Left lung (tissue), 10 donors: ENCODE results near the gene SCUBE3. TPM values are rescaled to one million over a fixed set of nuclear protein-coding genes. Genes with fewer than 3 reads are reported as not detected.

Source experiments
- ATAC-seq: fragments of 200-7000 bp; cut with Tn5 transposase; one replicate; pipeline ENCODE4 v1.9.1; 2020; ENCODE audit warnings: moderate library complexity
- DNase-seq, 4 donors: peaks; one replicate each; pipeline ENCODE4 v3.0.0-alpha.2; 2013 to 2020
- H3K27ac ChIP-seq, 2 donors: fragments of 200-600 bp; sonication (generic) in 1 of 2; one replicate each; pipeline versions ENCODE4 v1.5.0 to v1.8.0; 2020 to 2021
- H3K27me3 ChIP-seq, 2 donors: fragments of 200-600 bp; sonication (generic) in 1 of 2; one replicate each; pipeline versions ENCODE4 v1.5.0 to v1.8.0; 2020 to 2021
- H3K36me3 ChIP-seq, 2 donors: fragments of 200-600 bp; sonication (generic) in 1 of 2; one replicate each; pipeline versions ENCODE4 v1.5.0 to v1.8.0; 2020 to 2021
- H3K4me1 ChIP-seq, 2 donors: fragments of 200-600 bp; one replicate each; pipeline ENCODE4 v1.8.0; 2021
- H3K4me3 ChIP-seq, 2 donors: fragments of 200-600 bp; sonication (generic) in 1 of 2; one replicate each; pipeline versions ENCODE4 v1.5.0 to v1.8.0; 2020 to 2021; ENCODE audit warnings: mild to moderate bottlenecking in 1 of 2
- H3K9me3 ChIP-seq, 2 donors: fragments of 200-600 bp; sonication (generic) in 1 of 2; one replicate each; pipeline versions ENCODE4 v1.5.0 to v1.8.0; 2020 to 2021
- intact Hi-C, 2 donors: fragments of 100-400 bp; cut with DNase I; formaldehyde crosslinking; loops; one replicate each; pipeline versions ENCODE4 v1.11.2 to v1.14.2; 2022
- polyA plus RNA-seq, 6 donors: library from polyadenylated mRNA; unstranded; fragments of 120-200 nt; gene quantifications; one replicate each; pipeline ENCODE4 v1.2.1, GENCODE V29; 2013; ENCODE audit not compliant: insufficient read length in 6 of 6
- total RNA-seq, 2 donors: library from RNA; stranded (reverse); fragmentation: NEBNext Ultra II Directional; extraction: Animal tissue kit (Norgen Biotek cat#: 25700); gene quantifications; one replicate each; pipeline ENCODE4 v1.2.1, GENCODE V29; 2021
- TF ChIP-seq, protein P1 (sequence below), 2 donors: fragments of 200-600 bp; sonication (generic) in 1 of 2; IDR thresholded peaks; one replicate each; pipeline versions ENCODE4 v1.5.0 to v1.8.0; 2021; ENCODE audit warnings: antibody characterized with exemption in 2 of 2
- donor health status: DM: no; HTN: yes; CAD: no.
- donor health status: DM: no; HTN: no; CAD: no.

Gene SCUBE3
- total and polyA plus RNA-seq, 8 donors: 2.2 to 4.7 (median 3.9) TPM

DNA sequence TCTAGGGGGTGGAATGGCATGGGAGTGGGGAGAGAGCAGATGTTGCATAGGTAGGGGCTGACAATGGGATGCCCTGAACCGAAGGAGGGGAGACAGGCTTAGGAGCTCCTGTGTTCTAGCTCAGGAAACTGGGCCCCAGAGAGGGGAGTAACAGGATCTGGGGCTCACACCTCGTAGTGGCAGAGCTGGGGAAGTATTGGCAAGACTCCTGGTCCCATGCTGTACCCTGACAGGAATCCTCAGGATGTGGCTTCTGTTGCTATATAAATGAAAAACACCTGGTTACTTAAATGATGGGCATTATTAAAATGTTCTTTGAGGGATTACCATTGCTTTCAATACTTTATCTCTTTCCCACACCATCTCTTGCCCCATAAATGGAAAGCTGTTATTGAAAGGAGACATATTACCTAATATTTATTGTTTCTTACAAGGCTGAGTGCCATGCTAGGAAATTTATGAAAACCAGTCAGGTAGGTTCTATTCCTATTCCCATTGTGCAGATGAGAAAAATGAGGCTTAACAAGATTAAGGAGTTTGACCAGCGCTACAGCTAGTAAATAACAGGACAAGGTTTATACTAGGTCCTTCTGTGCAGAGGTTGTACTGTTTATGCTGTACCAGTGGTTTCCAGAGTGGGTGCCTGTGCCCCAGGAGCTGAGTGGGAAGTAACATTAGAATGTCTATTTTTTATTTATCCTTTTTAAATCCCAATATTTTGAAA, 37.3 kb upstream of the SCUBE3 start:
- DNase-seq (no peak), ATAC-seq (no peak)
- TF ChIP-seq, protein P1, sequence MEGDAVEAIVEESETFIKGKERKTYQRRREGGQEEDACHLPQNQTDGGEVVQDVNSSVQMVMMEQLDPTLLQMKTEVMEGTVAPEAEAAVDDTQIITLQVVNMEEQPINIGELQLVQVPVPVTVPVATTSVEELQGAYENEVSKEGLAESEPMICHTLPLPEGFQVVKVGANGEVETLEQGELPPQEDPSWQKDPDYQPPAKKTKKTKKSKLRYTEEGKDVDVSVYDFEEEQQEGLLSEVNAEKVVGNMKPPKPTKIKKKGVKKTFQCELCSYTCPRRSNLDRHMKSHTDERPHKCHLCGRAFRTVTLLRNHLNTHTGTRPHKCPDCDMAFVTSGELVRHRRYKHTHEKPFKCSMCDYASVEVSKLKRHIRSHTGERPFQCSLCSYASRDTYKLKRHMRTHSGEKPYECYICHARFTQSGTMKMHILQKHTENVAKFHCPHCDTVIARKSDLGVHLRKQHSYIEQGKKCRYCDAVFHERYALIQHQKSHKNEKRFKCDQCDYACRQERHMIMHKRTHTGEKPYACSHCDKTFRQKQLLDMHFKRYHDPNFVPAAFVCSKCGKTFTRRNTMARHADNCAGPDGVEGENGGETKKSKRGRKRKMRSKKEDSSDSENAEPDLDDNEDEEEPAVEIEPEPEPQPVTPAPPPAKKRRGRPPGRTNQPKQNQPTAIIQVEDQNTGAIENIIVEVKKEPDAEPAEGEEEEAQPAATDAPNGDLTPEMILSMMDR (IDR thresholded peaks at IDR 0.05): no peak
- H3K27me3 ChIP-seq: no peaks in the 10 kb centered on the region
- no peak overlapping the region for H3K4me3 ChIP-seq
- peaks cover 4 to 8% of the 10 kb centered on the region in 2 donors for H3K4me1 ChIP-seq
- no peaks in the 10 kb centered on the region for H3K36me3 ChIP-seq
- H3K27ac ChIP-seq: no peak overlapping the region
- intact Hi-C loops: no loop called here
- H3K9me3 ChIP-seq: no peaks in the 10 kb centered on the region

DNA sequence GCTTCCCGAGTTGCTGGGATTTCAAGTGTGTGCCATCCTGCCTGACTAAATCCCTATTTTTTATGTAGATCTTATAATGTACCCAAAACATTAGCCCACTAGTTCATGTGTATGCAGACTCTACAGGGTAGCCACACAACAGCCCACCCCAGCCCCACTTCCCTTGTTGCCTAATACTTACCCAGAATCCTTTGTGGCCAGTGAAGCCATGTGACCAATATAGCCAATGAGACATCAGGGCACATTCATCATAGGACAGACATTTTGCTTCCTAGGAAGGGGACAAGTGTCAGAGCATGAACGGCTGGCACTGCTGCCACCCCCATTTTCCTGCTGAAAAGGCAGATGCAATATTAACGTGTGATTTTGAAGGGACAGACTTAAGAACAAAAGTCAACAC, 36.6 kb upstream of the SCUBE3 start:
- DNase-seq (no peak), ATAC-seq (no peak)
- Histone ChIP-seq H3K27ac (no peak overlapping the region), H3K36me3 (no peaks in the 10 kb centered on the region), H3K27me3 (peaks cover 0 to 4% of the 10 kb centered on the region in 2 donors), H3K4me3 (no peak overlapping the region), H3K9me3 (no peaks in the 10 kb centered on the region), H3K4me1 (peaks cover 4 to 15% of the 10 kb centered on the region in 2 donors)
- intact Hi-C loops: no loop called here
- TF ChIP-seq, protein P1 (IDR thresholded peaks at IDR 0.05): no peak

DNA sequence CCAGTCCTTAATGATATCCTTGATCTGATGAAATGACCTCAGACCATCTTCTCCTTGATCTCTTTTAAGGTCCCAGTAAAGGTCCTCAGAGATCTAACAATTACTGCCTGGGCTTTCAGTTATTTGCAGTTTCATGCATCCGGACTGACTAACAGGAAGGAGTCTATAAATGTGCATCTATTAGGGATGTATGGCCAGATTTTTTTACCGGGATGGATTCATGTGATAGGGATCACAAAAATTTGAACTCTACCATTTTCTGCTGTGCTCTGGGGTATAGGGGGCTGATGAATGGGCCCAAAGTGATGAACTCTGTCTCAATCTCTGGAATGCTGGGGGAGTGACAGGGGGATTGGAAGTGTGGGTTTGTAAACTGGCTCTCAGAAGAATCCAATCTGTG, 36.2 kb upstream of the SCUBE3 start:
- peak overlapping the region in 1 of 2 donors; percentile 39 for H3K27ac ChIP-seq
- H3K36me3 ChIP-seq: no peaks in the 10 kb centered on the region
- DNase-seq (no peak), ATAC-seq (no peak)
- H3K4me3 ChIP-seq: no peak overlapping the region
- peaks cover 0 to 8% of the 10 kb centered on the region in 2 donors for H3K27me3 ChIP-seq
- intact Hi-C loops: no loop called here
- H3K9me3 ChIP-seq: no peaks in the 10 kb centered on the region
- peaks cover 4 to 17% of the 10 kb centered on the region in 2 donors for H3K4me1 ChIP-seq
- TF ChIP-seq, protein P1 (IDR thresholded peaks at IDR 0.05): no peak

DNA sequence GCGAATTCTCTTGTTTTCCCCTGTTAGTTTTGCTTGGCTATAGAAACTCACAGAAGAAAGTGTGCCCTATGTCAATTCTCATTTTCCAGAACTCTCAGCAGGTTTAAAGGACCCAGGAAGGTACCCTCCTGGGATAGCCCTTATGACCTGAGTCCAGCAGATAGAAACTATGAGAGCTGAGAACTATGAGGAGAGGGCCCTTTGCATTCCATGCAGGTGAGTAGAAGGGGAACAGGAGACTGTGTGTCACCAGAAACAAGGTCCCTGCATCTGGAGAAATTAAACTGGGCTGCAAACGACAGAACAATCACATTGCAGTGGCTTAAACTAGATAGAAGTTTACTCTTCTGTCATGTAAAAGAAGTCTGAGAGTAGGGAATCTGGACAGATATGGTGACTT, 35.7 kb upstream of the SCUBE3 start:
- ATAC-seq: peak; percentile 74
- Histone ChIP-seq H3K27ac (peak overlapping the region in 1 of 2 donors; percentile 39), H3K4me1 (peaks cover 4 to 17% of the 10 kb centered on the region in 2 donors), H3K27me3 (peaks cover 0 to 11% of the 10 kb centered on the region in 2 donors), H3K36me3 (no peaks in the 10 kb centered on the region), H3K4me3 (no peak overlapping the region), H3K9me3 (no peaks in the 10 kb centered on the region)
- intact Hi-C loops: no loop called here
- TF ChIP-seq, protein P1 (IDR thresholded peaks at IDR 0.05): no peak
- no peak for DNase-seq

DNA sequence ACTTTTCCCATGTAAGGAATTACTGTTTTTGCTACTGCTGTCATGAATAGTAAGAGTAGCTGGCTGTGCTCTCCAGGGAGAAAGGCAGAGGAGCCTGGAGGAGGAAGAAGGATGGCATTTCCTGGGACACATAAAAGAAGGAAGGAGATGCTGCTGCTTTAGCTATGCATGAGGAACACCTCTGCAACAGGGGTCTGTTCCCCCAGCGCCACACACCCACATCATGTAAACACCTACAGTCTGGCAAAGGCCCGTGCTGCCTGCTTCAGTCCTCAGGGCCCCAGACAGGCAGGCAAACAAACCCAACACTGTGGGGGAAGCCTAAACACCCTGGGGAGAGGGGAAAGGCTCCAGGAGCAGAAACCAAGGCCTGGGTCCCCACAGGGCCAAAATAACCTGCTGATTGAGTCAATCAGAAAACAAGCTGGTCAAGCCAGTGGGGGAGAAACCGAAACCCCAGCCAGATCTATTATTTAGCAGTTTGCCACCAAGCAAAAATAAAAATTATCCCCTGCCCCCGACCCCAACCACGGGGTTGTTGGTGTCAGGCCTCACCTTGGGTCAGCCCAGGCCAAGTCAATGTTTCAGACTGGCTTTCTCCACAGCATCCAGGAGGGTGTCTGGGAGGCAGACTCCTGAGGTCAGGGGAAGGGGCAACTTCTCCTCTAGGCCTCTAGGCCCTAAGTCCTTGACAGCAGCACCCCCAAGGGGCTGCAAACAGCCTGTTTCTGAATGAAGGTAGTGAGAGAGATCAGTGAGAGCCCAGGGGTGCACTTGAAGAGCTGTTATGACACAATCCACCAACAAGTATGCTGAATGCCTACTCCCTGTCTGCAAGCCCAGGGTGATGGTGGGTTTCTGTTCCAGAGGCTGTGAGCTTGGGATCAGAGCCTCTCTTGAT, 34.6 kb upstream of the SCUBE3 start:
- peak overlapping the region in 1 of 2 donors; percentile 26 for H3K27ac ChIP-seq
- intact Hi-C loops: no loop called here
- H3K9me3 ChIP-seq: no peaks in the 10 kb centered on the region
- no peak overlapping the region for H3K4me3 ChIP-seq
- DNase-seq (no peak), ATAC-seq (peak; percentile 16)
- H3K36me3 ChIP-seq: no peaks in the 10 kb centered on the region
- peaks cover 4 to 17% of the 10 kb centered on the region in 2 donors for H3K4me1 ChIP-seq
- peaks cover 0 to 11% of the 10 kb centered on the region in 2 donors for H3K27me3 ChIP-seq
- TF ChIP-seq, protein P1 (IDR thresholded peaks at IDR 0.05): no peak
